ENCODE data around the gene STOML1.

STOML1 gene

GRCh38 chr15:73991726-73992593 lies at the start of gene STOML1:
STOML1 (minus strand) TSS chr15:73992295; CDS start chr15:73992223, 72 bp downstream.
- peak; percentile 97 to 98 for DNase-seq

GRCh38 chr15:74041311-74041756 lies 49.2 kb upstream of the STOML1 start:
- no peak for DNase-seq

- DNase-seq: no peak
Observed at GRCh38 chr15:74040109-74040850, 48.2 kb upstream of the STOML1 start.

GRCh38 chr15:74039656-74040010 lies 47.5 kb upstream of the STOML1 start:
- DNase-seq: no peak

GRCh38 chr15:74038707-74039655 lies 46.9 kb upstream of the STOML1 start:
- no peak for DNase-seq

- no peak for DNase-seq
Observed at GRCh38 chr15:74037171-74038117, 45.3 kb upstream of the STOML1 start.

- DNase-seq: no peak
Observed at GRCh38 chr15:74036271-74037170, 44.4 kb upstream of the STOML1 start.

GRCh38 chr15:74035121-74036017 lies 43.3 kb upstream of the STOML1 start:
- DNase-seq: no peak

- DNase-seq: no peak
Observed at GRCh38 chr15:74034206-74034755, 42.2 kb upstream of the STOML1 start.

- no peak for DNase-seq
Observed at GRCh38 chr15:74032606-74033561, 40.8 kb upstream of the STOML1 start.

GRCh38 chr15:74032046-74032445 lies 40.0 kb upstream of the STOML1 start:
- DNase-seq: no peak

GRCh38 chr15:74028646-74029045 lies 36.6 kb upstream of the STOML1 start:
- DNase-seq: no peak

- DNase-seq: no peak
Observed at GRCh38 chr15:74027688-74028087, 35.6 kb upstream of the STOML1 start.

- DNase-seq: no peak
Observed at GRCh38 chr15:74025436-74025835, 33.3 kb upstream of the STOML1 start.

GRCh38 chr15:74024687-74025086 lies 32.6 kb upstream of the STOML1 start:
- no peak for DNase-seq

- DNase-seq: no peak
Observed at GRCh38 chr15:74022706-74023470, 30.8 kb upstream of the STOML1 start.

GRCh38 chr15:74019734-74020133 lies 27.6 kb upstream of the STOML1 start:
- DNase-seq: no peak
